ENCODE results near the gene DDX54. TPM values are rescaled to one million over a fixed set of nuclear protein-coding genes. Genes with fewer than 3 reads are reported as not detected.

DDX54 gene
- total RNA-seq, 4 donors from 2014 or later = 29.1 to 59.6 (median 52.7) TPM

DNA sequence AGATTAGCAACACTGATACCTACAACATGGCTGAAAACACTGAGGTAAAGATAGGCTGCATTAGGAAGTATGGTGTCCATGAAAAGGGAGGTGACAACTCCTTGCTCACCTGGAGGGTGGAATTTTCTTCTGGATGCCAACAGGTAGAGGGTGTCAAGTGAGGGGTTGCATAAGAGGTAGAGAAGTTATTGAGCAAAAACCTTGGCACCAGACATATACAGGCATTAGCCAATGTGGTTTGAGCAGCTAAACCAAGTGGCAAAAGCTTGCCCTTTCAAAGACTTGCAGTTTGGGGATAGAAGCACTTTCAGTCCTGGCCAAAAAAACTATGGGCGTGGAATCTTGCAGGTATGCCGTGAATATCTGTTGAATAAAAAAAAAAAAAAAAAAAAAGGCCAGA lies 4.1 kb upstream of the DDX54 start:
- peaks cover 27 to 39% (median 29%) of the 10 kb centered on the region in 4 donors for H3K4me1 ChIP-seq
- intact Hi-C loops (cut with DNase I) = no loop called here
- no peaks in the 10 kb centered on the region for H3K27me3 ChIP-seq
- TF ChIP-seq POLR2AphosphoS5 (IDR thresholded peaks at IDR 0.05) (no peak), POLR2A (IDR thresholded peaks at IDR 0.05; ENCODE audit: low read depth) (no peak), EP300 (IDR thresholded peaks at IDR 0.05) (no peak), CTCF (IDR thresholded peaks at IDR 0.05) (no peak)
- peaks cover 4 to 47% (median 33%) of the 10 kb centered on the region in 4 donors for H3K36me3 ChIP-seq
- no peak for DNase-seq (ENCODE audit: extremely low spot score)
- H3K9me3 ChIP-seq = no peaks in the 10 kb centered on the region
- no peak overlapping the region for H3K27ac ChIP-seq (replicated peaks in 1 of 4)
- 89% methylated on average over 2 of the region's 2 CpGs for WGBS
- no peak overlapping the region for H3K4me3 ChIP-seq

GRCh38 chr12:113186666-113187325 lies 1.5 kb upstream of the DDX54 start:
- WGBS = 84% methylated on average over 14 of the region's 16 CpGs
- no peaks in the 10 kb centered on the region for H3K9me3 ChIP-seq
- H3K27ac ChIP-seq (replicated peaks in 1 of 4) = peak overlapping the region in 3 of 4 donors; percentile 91 to 98 (median 95)
- intact Hi-C loops (cut with DNase I) = loop anchor here (2.0 kb wide), 1 partner anchor 34 kb away; the partner anchor contains the start of gene TPCN1
- H3K36me3 ChIP-seq = peaks cover 2 to 36% (median 25%) of the 10 kb centered on the region in 4 donors
- H3K27me3 ChIP-seq = no peaks in the 10 kb centered on the region
- H3K4me3 ChIP-seq = peak overlapping the region; percentile 67 to 98 (median 92)
- TF ChIP-seq POLR2AphosphoS5 (IDR thresholded peaks at IDR 0.05) (no peak), POLR2A (IDR thresholded peaks at IDR 0.05; ENCODE audit: low read depth) (no peak), EP300 (IDR thresholded peaks at IDR 0.05) (no peak), CTCF (IDR thresholded peaks at IDR 0.05) (no peak)
- DNase-seq (ENCODE audit: extremely low spot score) = no peak
- peaks cover 23 to 41% (median 36%) of the 10 kb centered on the region in 4 donors for H3K4me1 ChIP-seq

DNA sequence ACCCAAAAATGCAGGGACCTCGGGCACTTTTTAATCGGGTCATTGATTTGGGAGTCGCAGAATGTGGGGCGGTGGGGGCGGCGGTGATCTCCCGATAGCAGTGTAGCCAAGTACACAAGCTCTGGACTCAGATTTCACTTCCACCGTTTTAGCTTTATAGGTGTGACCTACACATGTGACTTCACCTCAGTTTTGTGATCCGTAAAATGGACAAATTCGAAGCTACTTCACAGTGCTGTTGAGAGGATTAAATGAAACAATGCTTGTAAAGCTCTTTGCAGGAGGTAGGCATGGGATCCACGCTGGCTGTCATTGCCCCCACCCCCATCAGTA lies 721 bp upstream of the DDX54 start:
- Histone ChIP-seq H3K4me3 (peak overlapping the region; percentile 67 to 98 (median 92)), H3K4me1 (peaks cover 23 to 41% (median 36%) of the 10 kb centered on the region in 4 donors), H3K27me3 (no peaks in the 10 kb centered on the region), H3K27ac (replicated peaks in 1 of 4) (peak overlapping the region; percentile 91 to 98 (median 95)), H3K36me3 (peaks cover under 1 to 32% (median 19%) of the 10 kb centered on the region in 4 donors), H3K9me3 (no peaks in the 10 kb centered on the region)
- intact Hi-C loops (cut with DNase I) = loop anchor here (2.0 kb wide), 1 partner anchor 35 kb away; the partner anchor contains the start of gene TPCN1
- TF ChIP-seq POLR2AphosphoS5 (IDR thresholded peaks at IDR 0.05) (no peak), POLR2A (IDR thresholded peaks at IDR 0.05; ENCODE audit: low read depth) (no peak), CTCF (IDR thresholded peaks at IDR 0.05) (no peak), EP300 (IDR thresholded peaks at IDR 0.05) (no peak)
- DNase-seq (ENCODE audit: extremely low spot score) = no peak
- 10% methylated on average over 10 of the region's 11 CpGs for whole genome bisulfite sequencing

DNA sequence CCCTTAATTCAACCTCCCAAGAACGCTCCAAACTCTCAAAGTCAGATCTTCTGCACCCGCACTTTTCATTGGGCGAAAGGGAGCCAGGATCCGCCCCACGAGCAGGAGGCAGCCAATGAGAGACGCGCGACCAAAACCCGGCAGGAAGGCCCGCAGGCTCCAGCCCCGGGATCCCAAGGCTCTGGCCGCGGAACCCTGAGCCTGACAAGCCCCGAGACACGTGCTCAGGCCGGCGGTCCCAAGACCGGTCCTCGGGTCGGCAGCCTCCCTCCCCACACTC lies 438 bp downstream of the DDX54 start:
- WGBS = 0% methylated on average over 5 of the region's 20 CpGs
- DNase-seq (ENCODE audit: extremely low spot score) = peak; percentile 97
- Histone ChIP-seq H3K4me3 (peak overlapping the region; percentile 67 to 98 (median 92)), H3K9me3 (no peaks in the 10 kb centered on the region), H3K27me3 (no peaks in the 10 kb centered on the region), H3K27ac (replicated peaks in 1 of 4) (peak overlapping the region; percentile 91 to 98 (median 95)), H3K4me1 (peaks cover 23 to 41% (median 36%) of the 10 kb centered on the region in 4 donors), H3K36me3 (peaks cover 11 to 34% (median 22%) of the 10 kb centered on the region in 4 donors)
- intact Hi-C loops (cut with DNase I) = no loop called here
- TF ChIP-seq POLR2A (IDR thresholded peaks at IDR 0.05; ENCODE audit: low read depth) (no peak), EP300 (IDR thresholded peaks at IDR 0.05) (no peak), CTCF (IDR thresholded peaks at IDR 0.05) (no peak), POLR2AphosphoS5 (IDR thresholded peaks at IDR 0.05) (no peak)
